ENCODE results near the gene CALCA.
"Not testable (repeated sequence)": the region's sequence is repeated elsewhere in the genome, so short reads cannot be mapped to it uniquely, and the experiment has no call there.

The CALCA gene

GRCh38 chr11:15006139-15006759, 34.1 kb upstream of the CALCA start:
- Histone ChIP-seq H3K4me3 (ENCODE audit: low read length) (no peak overlapping the region), H3K36me3 (replicated peaks; ENCODE audit: low read depth, low read length) (no peaks in the 10 kb centered on the region), H3K27me3 (ENCODE audit: low read depth, low read length) (peaks cover 9% of the 10 kb centered on the region; the same call in 1 of the 2 replicates), H3K9ac (ENCODE audit: low read length) (no peak overlapping the region), H3K79me2 (ENCODE audit: low read length) (no peaks in the 10 kb centered on the region), H4K20me1 (ENCODE audit: insufficient read depth, low read length) (no peaks in the 10 kb centered on the region), H2AFZ (ENCODE audit: low read depth, low read length) (peak overlapping the region; percentile 80; the same call in 1 of the 2 replicates), H3K4me2 (ENCODE audit: low read length) (no peak overlapping the region), H3K9me3 (ENCODE audit: insufficient read depth, low read length) (no peaks in the 10 kb centered on the region), H3K4me1 (ENCODE audit: low read length) (0 out of 2 replicates have a peak, but pooled peaks cover 2% of the 10 kb centered on the region), H3K27ac (ENCODE audit: low read length) (no peak overlapping the region)
- TF ChIP-seq CTCF (IDR thresholded peaks at IDR 0.05; ENCODE audit: low read depth, low read length) (peak; percentile 71), EZH2phosphoT487 (IDR thresholded peaks at IDR 0.05; ENCODE audit: low read depth) (no peak)

- H3K36me3 ChIP-seq (replicated peaks; ENCODE audit: low read depth, low read length); H3K79me2 ChIP-seq (ENCODE audit: low read length); H3K9me3 ChIP-seq (ENCODE audit: insufficient read depth, low read length); H3K9ac ChIP-seq (ENCODE audit: low read length); H3K27me3 ChIP-seq (ENCODE audit: low read depth, low read length); H2AFZ ChIP-seq (ENCODE audit: low read depth, low read length); H4K20me1 ChIP-seq (ENCODE audit: insufficient read depth, low read length); H3K4me3 ChIP-seq (ENCODE audit: low read length); H3K27ac ChIP-seq (ENCODE audit: low read length); H3K4me2 ChIP-seq (ENCODE audit: low read length); H3K4me1 ChIP-seq (ENCODE audit: low read length): not testable (repeated sequence)
These were observed 16.0 kb upstream of the CALCA start for GRCh38 chr11:14988133-14988532.

GRCh38 chr11:14981507-14981906, 9.4 kb upstream of the CALCA start:
- no peak overlapping the region for H3K9ac ChIP-seq (ENCODE audit: low read length)
- no peak overlapping the region for H3K27ac ChIP-seq (ENCODE audit: low read length)
- H4K20me1 ChIP-seq (ENCODE audit: insufficient read depth, low read length) = no peaks in the 10 kb centered on the region
- no peak overlapping the region for H3K4me2 ChIP-seq (ENCODE audit: low read length)
- H3K27me3 ChIP-seq (ENCODE audit: low read depth, low read length) = peaks cover 2% of the 10 kb centered on the region; the same call in 1 of the 2 replicates
- H3K4me3 ChIP-seq (ENCODE audit: low read length) = no peak overlapping the region
- H3K79me2 ChIP-seq (ENCODE audit: low read length) = no peaks in the 10 kb centered on the region
- no peak for TF ChIP-seq EZH2phosphoT487 (IDR thresholded peaks at IDR 0.05; ENCODE audit: low read depth)
- TF ChIP-seq CTCF (IDR thresholded peaks at IDR 0.05; ENCODE audit: low read depth, low read length) = no peak
- no peaks in the 10 kb centered on the region for H3K4me1 ChIP-seq (ENCODE audit: low read length)
- no peaks in the 10 kb centered on the region for H3K36me3 ChIP-seq (replicated peaks; ENCODE audit: low read depth, low read length)
- no peaks in the 10 kb centered on the region for H3K9me3 ChIP-seq (ENCODE audit: insufficient read depth, low read length)
- H2AFZ ChIP-seq (ENCODE audit: low read depth, low read length) = no peak overlapping the region

- Histone ChIP-seq H3K9me3 (ENCODE audit: insufficient read depth, low read length) (no peaks in the 10 kb centered on the region), H3K4me3 (ENCODE audit: low read length) (no peak overlapping the region), H3K4me1 (ENCODE audit: low read length) (no peaks in the 10 kb centered on the region), H3K36me3 (replicated peaks; ENCODE audit: low read depth, low read length) (no peaks in the 10 kb centered on the region), H3K4me2 (ENCODE audit: low read length) (no peak overlapping the region), H3K27me3 (ENCODE audit: low read depth, low read length) (peaks cover 2% of the 10 kb centered on the region; the same call in 1 of the 2 replicates), H3K27ac (ENCODE audit: low read length) (no peak overlapping the region), H2AFZ (ENCODE audit: low read depth, low read length) (no peak overlapping the region), H3K9ac (ENCODE audit: low read length) (no peak overlapping the region), H4K20me1 (ENCODE audit: insufficient read depth, low read length) (no peaks in the 10 kb centered on the region), H3K79me2 (ENCODE audit: low read length) (no peaks in the 10 kb centered on the region)
- TF ChIP-seq EZH2phosphoT487 (IDR thresholded peaks at IDR 0.05; ENCODE audit: low read depth) = no peak
- TF ChIP-seq CTCF (IDR thresholded peaks at IDR 0.05; ENCODE audit: low read depth, low read length) = no peak
These were observed 8.7 kb upstream of the CALCA start for GRCh38 chr11:14980854-14981253.
